IMR-90 (cell line): ENCODE results near the gene KCNQ2. TPM values are rescaled to one million over a fixed set of nuclear protein-coding genes. Genes with fewer than 3 reads are reported as not detected.

ENCODE experiments used
- ATAC-seq: fragments of 200-7000 bp; cut with Tn5 transposase; 2 replicates; pipeline ENCODE4 v1.9.1; 2020; ENCODE audit warnings: low read depth, mild to moderate bottlenecking, moderate library complexity
- BruUV-seq: library from RNA; stranded (reverse); fragments of 400-500 nt; replicated peaks from 2 replicates; lab custom pipeline; 2021; lab: Mats Ljungman, UMichigan
- CTCF ChIA-PET: fragments of 300-600 bp; formaldehyde crosslinking; extraction: SDS; loops from one replicate; lab custom pipeline; 2021; ENCODE audit warnings: antibody characterized with exemption; lab: Yijun Ruan, JAX
- POLR2A ChIA-PET: fragments of 300-600 bp; sonication (Branson Sonifier 250); formaldehyde crosslinking; loops from one replicate; lab custom pipeline; 2022; ENCODE audit warnings: antibody characterized with exemption; ENCODE audit not compliant: unreplicated experiment; lab: Charles Lee
- DNase-seq: peaks from one replicate; pipeline ENCODE4 v3.0.0; 2013
- H2AFZ ChIP-seq: replicated peaks from 2 replicates; pipeline ENCODE3; 2013; ENCODE audit warnings: low read length, mild to moderate bottlenecking; ENCODE audit not compliant: poor library complexity
- H2AK5ac ChIP-seq: 2 replicates; pipeline ENCODE4 v1.6.1; 2013; ENCODE audit warnings: low read depth, low read length, inconsistent platforms
- H2AK9ac ChIP-seq: replicated peaks from 2 replicates; pipeline ENCODE3; 2013; ENCODE audit warnings: mild to moderate bottlenecking, low read depth, low read length, moderate library complexity; ENCODE audit not compliant: poor library complexity
- H2BK120ac ChIP-seq: 2 replicates; pipeline ENCODE4 v1.6.1; 2013; ENCODE audit warnings: low read depth, low read length, inconsistent platforms
- H2BK15ac ChIP-seq: 3 replicates; pipeline ENCODE4 v1.6.1; 2013; ENCODE audit warnings: low read depth, low read length, inconsistent platforms
- H2BK20ac ChIP-seq: 2 replicates; pipeline ENCODE4 v1.6.1; 2013; ENCODE audit warnings: low read depth, mild to moderate bottlenecking, inconsistent platforms, low read length, moderate library complexity
- H2BK5ac ChIP-seq: 2 replicates; pipeline ENCODE4 v1.6.1; 2013; ENCODE audit warnings: mild to moderate bottlenecking, low read depth, low read length, inconsistent platforms; ENCODE audit not compliant: poor library complexity, severe bottlenecking
- H3K14ac ChIP-seq: replicated peaks from 2 replicates; pipeline ENCODE4 v1.6.1; 2013; ENCODE audit warnings: low read depth, low read length, inconsistent platforms
- H3K18ac ChIP-seq: 2 replicates; pipeline ENCODE4 v1.6.1; 2013; ENCODE audit warnings: low read depth, low read length, control low read depth
- H3K23ac ChIP-seq: 2 replicates; pipeline ENCODE4 v1.6.1; 2013; ENCODE audit warnings: low read depth, low read length, inconsistent platforms
- H3K27ac ChIP-seq: 2 replicates; pipeline ENCODE4 v1.5.1; 2013; ENCODE audit warnings: mild to moderate bottlenecking, control low read depth, low read length; ENCODE audit not compliant: insufficient read depth
- H3K27me3 ChIP-seq: 2 replicates; pipeline ENCODE4 v1.6.1; 2013; ENCODE audit warnings: low read length; ENCODE audit not compliant: control insufficient read depth, insufficient read depth
- H3K36me3 ChIP-seq: 2 replicates; pipeline ENCODE4 v1.6.1; 2013; ENCODE audit warnings: low read length, mixed read lengths; ENCODE audit not compliant: control insufficient read depth, insufficient read depth
- H3K4ac ChIP-seq: 2 replicates; pipeline ENCODE4 v1.6.1; 2013; ENCODE audit warnings: low read depth, low read length, inconsistent platforms
- H3K4me1 ChIP-seq: 2 replicates; pipeline ENCODE4 v1.6.1; 2013; ENCODE audit warnings: low read length, mixed read lengths; ENCODE audit not compliant: control insufficient read depth, insufficient read depth
- H3K4me2 ChIP-seq: 2 replicates; pipeline ENCODE4 v1.6.1; 2013; ENCODE audit warnings: low read depth, mild to moderate bottlenecking, control low read depth, low read length, moderate library complexity
- H3K4me3 ChIP-seq: 2 replicates; pipeline ENCODE4 v1.5.1; 2013; ENCODE audit warnings: low read depth, mild to moderate bottlenecking, control low read depth, low read length, moderate library complexity; ENCODE audit not compliant: insufficient read depth
- H3K56ac ChIP-seq: 2 replicates; pipeline ENCODE4 v1.6.1; 2013; ENCODE audit warnings: low read length, inconsistent platforms; ENCODE audit not compliant: insufficient read depth; ENCODE audit errors: extremely low read depth
- H3K79me1 ChIP-seq, 2 experiments: 2 replicates each; pipeline ENCODE4 v1.6.1; 2013; ENCODE audit warnings: low read length in 2 of 2, inconsistent platforms in 1 of 2, low read depth in 1 of 2
- H3K9ac ChIP-seq: 2 replicates; pipeline ENCODE4 v1.6.1; 2013; ENCODE audit warnings: low read depth, low read length, control low read depth
- H3K9me1 ChIP-seq: 2 replicates; pipeline ENCODE4 v1.6.1; 2013; ENCODE audit warnings: low read length, inconsistent platforms; ENCODE audit not compliant: insufficient read depth
- H3K9me3 ChIP-seq: 2 replicates; pipeline ENCODE4 v1.6.1; 2013; ENCODE audit warnings: low read length; ENCODE audit not compliant: control insufficient read depth, insufficient read depth
- H4K20me1 ChIP-seq: 2 replicates; pipeline ENCODE4 v1.6.1; 2013; ENCODE audit warnings: low read length, inconsistent platforms; ENCODE audit not compliant: insufficient read depth
- H4K5ac ChIP-seq: 2 replicates; pipeline ENCODE4 v1.6.1; 2013; ENCODE audit warnings: mild to moderate bottlenecking, low read depth, low read length, control low read depth
- H4K8ac ChIP-seq, 2 experiments: 2 replicates each; pipeline ENCODE4 v1.6.1; 2013; ENCODE audit warnings: low read depth in 2 of 2, low read length in 2 of 2, control low read depth in 1 of 2, inconsistent platforms in 1 of 2
- H4K91ac ChIP-seq: 2 replicates; pipeline ENCODE4 v1.6.1; 2013; ENCODE audit warnings: low read depth, low read length, inconsistent platforms; ENCODE audit not compliant: insufficient read depth
- CEBPB ChIP-seq: IDR thresholded peaks from 2 replicates; pipeline ENCODE4 v1.6.1; 2012; ENCODE audit warnings: low read depth, low read length, improper control_type of control experiment
- CHD1 ChIP-seq: IDR thresholded peaks from 2 replicates; pipeline ENCODE4 v1.6.1; 2012; ENCODE audit warnings: low read depth, low read length, improper control_type of control experiment
- FOS ChIP-seq: fragments of 150-350 bp; IDR thresholded peaks from 2 replicates; pipeline ENCODE4 v1.6.1; 2016; ENCODE audit warnings: low read depth, low read length
- MAFK ChIP-seq: IDR thresholded peaks from 2 replicates; pipeline ENCODE4 v1.6.1; 2012; ENCODE audit warnings: low read depth, low read length, improper control_type of control experiment
- MAZ ChIP-seq: IDR thresholded peaks from 2 replicates; pipeline ENCODE4 v1.6.1; 2012; ENCODE audit warnings: low read depth, mild to moderate bottlenecking, low read length, improper control_type of control experiment, moderate library complexity, borderline replicate concordance
- MXI1 ChIP-seq: IDR thresholded peaks from 2 replicates; pipeline ENCODE4 v1.6.1; 2012; ENCODE audit warnings: low read depth, mild to moderate bottlenecking, low read length, moderate library complexity, borderline replicate concordance
- NFE2L2 ChIP-seq: fragments of 150-350 bp; IDR thresholded peaks from 2 replicates; pipeline ENCODE4 v1.6.1; 2016; ENCODE audit warnings: low read depth, mild to moderate bottlenecking, low read length
- POLR2A ChIP-seq: IDR thresholded peaks from 2 replicates; pipeline ENCODE4 v1.6.1; 2012; ENCODE audit warnings: mild to moderate bottlenecking, low read depth, low read length
- RCOR1 ChIP-seq: IDR thresholded peaks from 2 replicates; pipeline ENCODE4 v1.6.1; 2012; ENCODE audit warnings: mild to moderate bottlenecking, low read length, improper control_type of control experiment; ENCODE audit not compliant: insufficient replicate concordance
- RFX5 ChIP-seq: IDR thresholded peaks from 2 replicates; pipeline ENCODE4 v1.8.0; 2012; ENCODE audit warnings: low read depth, mild to moderate bottlenecking, low read length, moderate library complexity
- SMC3 ChIP-seq: fragments of 150-350 bp; IDR thresholded peaks from 2 replicates; pipeline ENCODE4 v1.6.1; 2016; ENCODE audit warnings: low read depth, mild to moderate bottlenecking, antibody characterized with exemption, low read length, moderate library complexity
- USF2 ChIP-seq: fragments of 150-350 bp; IDR thresholded peaks from 2 replicates; pipeline ENCODE4 v1.6.1; 2017; ENCODE audit warnings: mild to moderate bottlenecking, antibody characterized with exemption, low read length, low read depth
- WGBS, 2 experiments: methylation state at CpG; one replicate each; pipeline versions ENCODE4 v1.1.5 to v1.1.7; 2013; ENCODE audit warnings: missing lambda C conversion rate in 2 of 2; ENCODE audit not compliant: insufficient read length in 1 of 2; ENCODE audit errors: extremely low coverage in 2 of 2; 5-methylcytosine and 5-hydroxymethylcytosine counted together
- dilution Hi-C: fragments of 300-500 bp; cut with HindIII; formaldehyde crosslinking; loops from one replicate; pipeline ENCODE4 v1.14.3; 2018; ENCODE audit warnings: low sequenced_read_pairs; ENCODE audit not compliant: unreplicated experiment
- in situ Hi-C: fragments of 300-500 bp; cut with MboI; formaldehyde crosslinking; loops from 3 replicates; pipeline ENCODE4 v1.14.3; 2019; ENCODE audit warnings: low sequenced_read_pairs, inconsistent platforms, mixed read lengths
- intact Hi-C: fragments of 100-400 bp; cut with micrococcal nuclease; formaldehyde crosslinking; loops from 2 replicates; pipeline ENCODE4 v1.10.0; 2022
- polyA plus RNA-seq, 3 experiments: library from polyadenylated mRNA; depleted of rRNA; stranded (reverse); fragments of >200 nt; gene quantifications; 2 replicates each; pipeline ENCODE4 v1.2.3, GENCODE V29; 2012; ENCODE audit warnings: low replicate concordance in 1 of 3
- total RNA-seq: library from RNA; depleted of rRNA; stranded (reverse); fragments of >200 nt; gene quantifications from 2 replicates; pipeline ENCODE4 v1.2.3, GENCODE V29; 2012
- TF ChIP-seq, protein P1 (sequence below): fragments of 150-350 bp; IDR thresholded peaks from 2 replicates; pipeline ENCODE4 v1.6.1; 2016; ENCODE audit warnings: low read depth, mild to moderate bottlenecking, low read length, moderate library complexity, borderline replicate concordance
- TF ChIP-seq, protein P2 (sequence below): conservative IDR thresholded peaks from 2 replicates; pipeline ENCODE4 v1.5.1; 2012; ENCODE audit warnings: mild to moderate bottlenecking, low read depth, low read length, improper control_type of control experiment

Gene KCNQ2
- total and polyA plus RNA-seq, 2 of the 4 experiments (the other 2 are of a cell fraction): 0.02 TPM; not detected in 1

DNA sequence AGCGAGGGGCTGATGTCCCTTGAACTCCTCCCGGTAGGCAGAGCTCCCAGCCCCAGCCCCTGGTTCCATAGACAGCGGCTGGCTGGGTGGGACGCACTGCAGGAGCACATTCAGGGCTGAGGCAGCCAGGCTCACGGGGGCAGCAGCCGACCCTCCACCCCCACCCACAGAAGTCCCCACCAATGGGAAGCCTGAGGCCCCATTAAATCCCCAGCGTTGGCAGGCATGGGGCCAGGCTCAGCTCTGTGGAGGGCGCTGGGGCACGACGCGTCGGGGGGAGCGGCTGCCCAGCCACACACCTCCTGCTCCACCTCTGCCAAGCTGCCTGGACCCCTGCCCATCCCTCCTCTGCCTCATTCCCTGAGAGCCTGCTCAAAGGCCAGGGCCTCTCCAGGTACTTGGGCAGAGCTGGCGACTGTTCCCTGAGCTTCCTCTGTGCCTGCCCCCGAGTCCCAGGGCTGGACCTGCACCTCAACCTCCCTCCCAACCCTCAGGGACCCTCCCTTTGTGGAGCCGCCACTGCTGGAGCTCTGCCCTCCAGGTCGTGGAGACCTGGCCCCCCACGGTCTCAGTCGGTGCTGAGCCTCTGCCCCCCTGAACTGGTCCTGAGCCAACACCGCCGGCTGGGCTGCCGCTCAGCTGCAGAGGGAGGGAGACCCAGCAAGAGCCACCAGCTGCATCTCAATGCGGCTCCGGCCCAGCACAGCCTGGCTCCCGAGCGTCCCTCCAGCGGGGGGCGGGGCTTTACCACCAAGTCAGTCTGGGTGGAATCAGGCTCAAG is 120.5 kb downstream of the KCNQ2 start:
- no peak overlapping the region for H2BK20ac ChIP-seq
- H3K27ac ChIP-seq: no peak overlapping the region
- WGBS, 2 experiments: 12% methylated on average over 13 of the region's 28 CpGs; no CpG with 5 or more reads in 1 of the 2 experiments
- no peak overlapping the region for H3K9ac ChIP-seq
- H3K56ac ChIP-seq: no peak overlapping the region
- H3K18ac ChIP-seq: no peak overlapping the region
- no peak overlapping the region for H3K4me2 ChIP-seq
- H3K9me1 ChIP-seq: no peaks in the 10 kb centered on the region
- no peak overlapping the region for H2BK15ac ChIP-seq
- H3K4me3 ChIP-seq: no peak overlapping the region
- peaks cover 3% of the 10 kb centered on the region; the same call in 1 of the 2 replicates for H3K9me3 ChIP-seq
- no peak overlapping the region for H3K14ac ChIP-seq
- no peak overlapping the region for H2AFZ ChIP-seq
- H4K8ac ChIP-seq: no peak overlapping the region
- no peak overlapping the region for H2BK120ac ChIP-seq
- in situ Hi-C loops: no loop called here
- intact Hi-C loops: no loop called here
- no peak overlapping the region for H4K91ac ChIP-seq
- no peak overlapping the region for H3K23ac ChIP-seq
- dilution Hi-C loops: no loop called here
- H2AK9ac ChIP-seq: peak overlapping the region; percentile 16
- no peaks in the 10 kb centered on the region for H4K20me1 ChIP-seq
- ChIA-PET CTCF (no interaction called here), POLR2A (no interaction called here)
- H3K4ac ChIP-seq: no peak overlapping the region
- no TSS peak for BruUV-seq
- H3K36me3 ChIP-seq: no peaks in the 10 kb centered on the region
- H2BK5ac ChIP-seq: no peak overlapping the region
- no peak overlapping the region for H4K5ac ChIP-seq
- H2AK5ac ChIP-seq: no peak overlapping the region
- DNase-seq (no peak), ATAC-seq (no peak)
- H3K27me3 ChIP-seq: peaks cover 8% of the 10 kb centered on the region; the same call in 1 of the 2 replicates
- TF ChIP-seq MAZ (no peak), RFX5 (no peak), POLR2A (no peak), RCOR1 (no peak), NFE2L2 (no peak), SMC3 (no peak), USF2 (no peak), CEBPB (no peak), CHD1 (no peak), MXI1 (no peak), MAFK (no peak), FOS (no peak)
- TF ChIP-seq, protein P1, sequence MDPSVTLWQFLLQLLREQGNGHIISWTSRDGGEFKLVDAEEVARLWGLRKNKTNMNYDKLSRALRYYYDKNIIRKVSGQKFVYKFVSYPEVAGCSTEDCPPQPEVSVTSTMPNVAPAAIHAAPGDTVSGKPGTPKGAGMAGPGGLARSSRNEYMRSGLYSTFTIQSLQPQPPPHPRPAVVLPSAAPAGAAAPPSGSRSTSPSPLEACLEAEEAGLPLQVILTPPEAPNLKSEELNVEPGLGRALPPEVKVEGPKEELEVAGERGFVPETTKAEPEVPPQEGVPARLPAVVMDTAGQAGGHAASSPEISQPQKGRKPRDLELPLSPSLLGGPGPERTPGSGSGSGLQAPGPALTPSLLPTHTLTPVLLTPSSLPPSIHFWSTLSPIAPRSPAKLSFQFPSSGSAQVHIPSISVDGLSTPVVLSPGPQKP: no peak
- TF ChIP-seq, protein P2, sequence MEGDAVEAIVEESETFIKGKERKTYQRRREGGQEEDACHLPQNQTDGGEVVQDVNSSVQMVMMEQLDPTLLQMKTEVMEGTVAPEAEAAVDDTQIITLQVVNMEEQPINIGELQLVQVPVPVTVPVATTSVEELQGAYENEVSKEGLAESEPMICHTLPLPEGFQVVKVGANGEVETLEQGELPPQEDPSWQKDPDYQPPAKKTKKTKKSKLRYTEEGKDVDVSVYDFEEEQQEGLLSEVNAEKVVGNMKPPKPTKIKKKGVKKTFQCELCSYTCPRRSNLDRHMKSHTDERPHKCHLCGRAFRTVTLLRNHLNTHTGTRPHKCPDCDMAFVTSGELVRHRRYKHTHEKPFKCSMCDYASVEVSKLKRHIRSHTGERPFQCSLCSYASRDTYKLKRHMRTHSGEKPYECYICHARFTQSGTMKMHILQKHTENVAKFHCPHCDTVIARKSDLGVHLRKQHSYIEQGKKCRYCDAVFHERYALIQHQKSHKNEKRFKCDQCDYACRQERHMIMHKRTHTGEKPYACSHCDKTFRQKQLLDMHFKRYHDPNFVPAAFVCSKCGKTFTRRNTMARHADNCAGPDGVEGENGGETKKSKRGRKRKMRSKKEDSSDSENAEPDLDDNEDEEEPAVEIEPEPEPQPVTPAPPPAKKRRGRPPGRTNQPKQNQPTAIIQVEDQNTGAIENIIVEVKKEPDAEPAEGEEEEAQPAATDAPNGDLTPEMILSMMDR: no peak
- H3K4me1 ChIP-seq: no peaks in the 10 kb centered on the region
- H3K79me1 ChIP-seq: no peaks in the 10 kb centered on the region
